SHP77 (cell line): ENCODE measurements around the gene CARD8.

Experiments
- DNase-seq, 2 experiments: peaks; one replicate each; lab custom pipeline; 2025; lab: John Stamatoyannopoulos, UW

CARD8 gene

GRCh38 chr19:48206397-48207093 lies 49.2 kb downstream of the CARD8 start:
- DNase-seq: no peak

GRCh38 chr19:48203794-48204628 lies 51.7 kb downstream of the CARD8 start:
- DNase-seq: peak; percentile 98 to 99

- DNase-seq: no peak
Observed at GRCh38 chr19:48203222-48203793, 52.4 kb downstream of the CARD8 start.

- no peak for DNase-seq
Observed at GRCh38 chr19:48196933-48197665, 58.6 kb downstream of the CARD8 start.

GRCh38 chr19:48196321-48196763 lies 59.4 kb downstream of the CARD8 start:
- no peak for DNase-seq

- no peak for DNase-seq
Observed at GRCh38 chr19:48194844-48195830, 60.6 kb downstream of the CARD8 start.

GRCh38 chr19:48194041-48194843 lies 61.5 kb downstream of the CARD8 start:
- DNase-seq: no peak

- DNase-seq: no peak
Observed at GRCh38 chr19:48192750-48193149, 63.0 kb downstream of the CARD8 start.

- no peak for DNase-seq
Observed at GRCh38 chr19:48190885-48191284, 64.8 kb downstream of the CARD8 start.

- DNase-seq: no peak
Observed at GRCh38 chr19:48190288-48190884, 65.3 kb downstream of the CARD8 start.

GRCh38 chr19:48186541-48186991 lies 69.1 kb downstream of the CARD8 start:
- no peak for DNase-seq

GRCh38 chr19:48186015-48186414 lies 69.7 kb downstream of the CARD8 start:
- no peak for DNase-seq

GRCh38 chr19:48183356-48183755 lies 72.4 kb downstream of the CARD8 start:
- DNase-seq: no peak

GRCh38 chr19:48182434-48182833 lies 73.3 kb downstream of the CARD8 start:
- no peak for DNase-seq

GRCh38 chr19:48181505-48181904 lies 74.2 kb downstream of the CARD8 start:
- no peak for DNase-seq

GRCh38 chr19:48176226-48176625 lies 79.5 kb downstream of the CARD8 start:
- no peak for DNase-seq

GRCh38 chr19:48175578-48175977 lies 80.1 kb downstream of the CARD8 start:
- DNase-seq: no peak

- no peak for DNase-seq
Observed at GRCh38 chr19:48174445-48175030, 81.2 kb downstream of the CARD8 start.

- peak; percentile 34 to 81 for DNase-seq
Observed at GRCh38 chr19:48171710-48172109, 84.0 kb downstream of the CARD8 start.
